ENCODE data around the gene EP400.

EP400 gene

GRCh38 chr12:131949431-131950181, at the start of gene EP400:
TSS of gene EP400 (plus strand) at chr12:131949942. CDS start at chr12:131960620, 10,678 bp downstream.
- H3K27ac Mint-ChIP-seq = peak within 1 kb of the TSS; percentile 95 to 96
- peaks cover 38% of the 10 kb centered on the region for H3K4me1 Mint-ChIP-seq
- peak; percentile 92 to 94 for DNase-seq
- H3K4me3 Mint-ChIP-seq = peak within 1 kb of the TSS; percentile 89 to 92
- H3K9me3 Mint-ChIP-seq = no peaks in the 10 kb centered on the region
- H3K27me3 Mint-ChIP-seq = no peaks in the 10 kb centered on the region
- ATAC-seq = peak; percentile 95

GRCh38 chr12:131900397-131900796, 49.3 kb upstream of the EP400 start:
- no peak for ATAC-seq
- Mint-ChIP-seq H3K9me3 (no peaks in the 10 kb centered on the region), H3K27me3 (no peaks in the 10 kb centered on the region), H3K4me3 (no peak overlapping the region), H3K4me1 (peaks cover 67% of the 10 kb centered on the region), H3K27ac (no peak overlapping the region)
- DNase-seq = no peak

- ATAC-seq (no peak), DNase-seq (no peak)
- H3K27ac Mint-ChIP-seq = no peak overlapping the region
- H3K27me3 Mint-ChIP-seq = no peaks in the 10 kb centered on the region
- no peaks in the 10 kb centered on the region for H3K9me3 Mint-ChIP-seq
- H3K4me1 Mint-ChIP-seq = peaks cover 63% of the 10 kb centered on the region
- no peak overlapping the region for H3K4me3 Mint-ChIP-seq
Observed at GRCh38 chr12:131901431-131902331, 48.1 kb upstream of the EP400 start.

GRCh38 chr12:131902332-131903241, 47.2 kb upstream of the EP400 start:
- Mint-ChIP-seq H3K27ac (no peak overlapping the region), H3K4me3 (no peak overlapping the region), H3K9me3 (no peaks in the 10 kb centered on the region), H3K27me3 (no peaks in the 10 kb centered on the region), H3K4me1 (peaks cover 56% of the 10 kb centered on the region)
- peak; percentile 16 for ATAC-seq
- DNase-seq = no peak

- Mint-ChIP-seq H3K9me3 (no peaks in the 10 kb centered on the region), H3K27ac (peak overlapping the region; percentile 13 to 76), H3K27me3 (no peaks in the 10 kb centered on the region), H3K4me1 (peaks cover 48% of the 10 kb centered on the region), H3K4me3 (no peak overlapping the region)
- ATAC-seq (no peak), DNase-seq (no peak)
Observed at GRCh38 chr12:131903270-131904255, 46.2 kb upstream of the EP400 start.

GRCh38 chr12:131904346-131904745, 45.4 kb upstream of the EP400 start:
- peak overlapping the region in 1 of 2 donors; percentile 76 for H3K27ac Mint-ChIP-seq
- no peak for ATAC-seq
- H3K27me3 Mint-ChIP-seq = no peaks in the 10 kb centered on the region
- H3K9me3 Mint-ChIP-seq = no peaks in the 10 kb centered on the region
- no peak for DNase-seq
- H3K4me3 Mint-ChIP-seq = no peak overlapping the region
- H3K4me1 Mint-ChIP-seq = peaks cover 47% of the 10 kb centered on the region

GRCh38 chr12:131905081-131905629, 44.6 kb upstream of the EP400 start:
- ATAC-seq (no peak), DNase-seq (no peak)
- H3K4me3 Mint-ChIP-seq = no peak overlapping the region
- H3K4me1 Mint-ChIP-seq = peaks cover 44% of the 10 kb centered on the region
- H3K27me3 Mint-ChIP-seq = no peaks in the 10 kb centered on the region
- H3K9me3 Mint-ChIP-seq = no peaks in the 10 kb centered on the region
- peak overlapping the region; percentile 80 to 92 for H3K27ac Mint-ChIP-seq

GRCh38 chr12:131905630-131906091, 44.1 kb upstream of the EP400 start:
- H3K27ac Mint-ChIP-seq = peak overlapping the region in 1 of 2 donors; percentile 80
- peaks cover 40% of the 10 kb centered on the region for H3K4me1 Mint-ChIP-seq
- no peaks in the 10 kb centered on the region for H3K9me3 Mint-ChIP-seq
- DNase-seq (no peak), ATAC-seq (no peak)
- no peaks in the 10 kb centered on the region for H3K27me3 Mint-ChIP-seq
- H3K4me3 Mint-ChIP-seq = no peak overlapping the region

- Mint-ChIP-seq H3K27ac (peak overlapping the region in 1 of 2 donors; percentile 91), H3K9me3 (no peaks in the 10 kb centered on the region)
- DNase-seq = no peak
Observed at GRCh38 chr12:131907379-131908091, 42.2 kb upstream of the EP400 start.

GRCh38 chr12:131908092-131909080, 41.4 kb upstream of the EP400 start:
- DNase-seq = no peak
- Mint-ChIP-seq H3K4me1 (peaks cover 25% of the 10 kb centered on the region), H3K4me3 (no peak overlapping the region), H3K27ac (no peak overlapping the region), H3K9me3 (no peaks in the 10 kb centered on the region), H3K27me3 (no peaks in the 10 kb centered on the region)
- ATAC-seq = peak; percentile 43

More at GRCh38 chr12:131907379-131908091, 42.2 kb upstream of the EP400 start:
- Mint-ChIP-seq H3K27me3 (no peaks in the 10 kb centered on the region), H3K4me3 (no peak overlapping the region), H3K4me1 (peaks cover 27% of the 10 kb centered on the region)
- peak; percentile 23 for ATAC-seq

- no peak overlapping the region for H3K4me3 Mint-ChIP-seq
- H3K27ac Mint-ChIP-seq = no peak overlapping the region
- ATAC-seq (peak; percentile 35), DNase-seq (no peak)
- no peaks in the 10 kb centered on the region for H3K9me3 Mint-ChIP-seq
- no peaks in the 10 kb centered on the region for H3K27me3 Mint-ChIP-seq
- peaks cover 17% of the 10 kb centered on the region for H3K4me1 Mint-ChIP-seq
Observed at GRCh38 chr12:131909081-131909751, 40.5 kb upstream of the EP400 start.

- Mint-ChIP-seq H3K4me3 (no peak overlapping the region), H3K4me1 (peaks cover 11% of the 10 kb centered on the region), H3K27ac (no peak overlapping the region), H3K9me3 (no peaks in the 10 kb centered on the region), H3K27me3 (no peaks in the 10 kb centered on the region)
- DNase-seq = no peak
- no peak for ATAC-seq
Observed at GRCh38 chr12:131909752-131910219, 40.0 kb upstream of the EP400 start.
